GM12873 (cell line): ENCODE measurements around the gene ZNF579.

Source experiments
- TF ChIP-seq, protein P1 (sequence below): IDR thresholded peaks from 2 replicates; pipeline ENCODE4 v1.5.1; 2012; ENCODE audit warnings: low read depth, mild to moderate bottlenecking, moderate library complexity, low read length, control low read depth; ENCODE audit not compliant: insufficient read depth; ENCODE audit errors: missing control alignments

The ZNF579 gene

GRCh38 chr19:55580628-55581144, at the start of gene ZNF579:
Gene ZNF579, minus strand, starts transcription at chr19:55580848. Its CDS starts 1,209 bp downstream, at chr19:55579639.
- TF ChIP-seq, protein P1, sequence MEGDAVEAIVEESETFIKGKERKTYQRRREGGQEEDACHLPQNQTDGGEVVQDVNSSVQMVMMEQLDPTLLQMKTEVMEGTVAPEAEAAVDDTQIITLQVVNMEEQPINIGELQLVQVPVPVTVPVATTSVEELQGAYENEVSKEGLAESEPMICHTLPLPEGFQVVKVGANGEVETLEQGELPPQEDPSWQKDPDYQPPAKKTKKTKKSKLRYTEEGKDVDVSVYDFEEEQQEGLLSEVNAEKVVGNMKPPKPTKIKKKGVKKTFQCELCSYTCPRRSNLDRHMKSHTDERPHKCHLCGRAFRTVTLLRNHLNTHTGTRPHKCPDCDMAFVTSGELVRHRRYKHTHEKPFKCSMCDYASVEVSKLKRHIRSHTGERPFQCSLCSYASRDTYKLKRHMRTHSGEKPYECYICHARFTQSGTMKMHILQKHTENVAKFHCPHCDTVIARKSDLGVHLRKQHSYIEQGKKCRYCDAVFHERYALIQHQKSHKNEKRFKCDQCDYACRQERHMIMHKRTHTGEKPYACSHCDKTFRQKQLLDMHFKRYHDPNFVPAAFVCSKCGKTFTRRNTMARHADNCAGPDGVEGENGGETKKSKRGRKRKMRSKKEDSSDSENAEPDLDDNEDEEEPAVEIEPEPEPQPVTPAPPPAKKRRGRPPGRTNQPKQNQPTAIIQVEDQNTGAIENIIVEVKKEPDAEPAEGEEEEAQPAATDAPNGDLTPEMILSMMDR: no peak

DNA sequence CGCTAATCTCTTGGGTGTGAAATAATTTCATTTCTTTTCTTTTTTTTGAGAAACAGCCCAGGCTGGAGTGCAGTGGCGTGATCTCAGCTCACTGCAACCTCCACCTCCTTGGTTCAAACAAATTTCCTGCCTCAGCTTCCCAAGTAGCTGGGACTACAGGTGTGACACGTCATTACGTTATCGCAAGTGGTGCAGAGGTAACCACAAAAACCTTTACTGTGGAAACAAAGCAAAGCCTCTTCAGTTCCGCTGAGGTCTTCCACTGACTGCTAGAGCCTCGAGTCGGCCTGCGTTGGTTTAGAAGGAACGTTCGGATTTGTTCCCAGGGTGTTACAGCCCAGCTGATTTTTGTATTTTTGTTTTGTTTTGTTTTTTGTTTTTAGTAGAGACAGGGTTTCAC, 45.7 kb upstream of the ZNF579 start:
- TF ChIP-seq, protein P1: no peak

DNA sequence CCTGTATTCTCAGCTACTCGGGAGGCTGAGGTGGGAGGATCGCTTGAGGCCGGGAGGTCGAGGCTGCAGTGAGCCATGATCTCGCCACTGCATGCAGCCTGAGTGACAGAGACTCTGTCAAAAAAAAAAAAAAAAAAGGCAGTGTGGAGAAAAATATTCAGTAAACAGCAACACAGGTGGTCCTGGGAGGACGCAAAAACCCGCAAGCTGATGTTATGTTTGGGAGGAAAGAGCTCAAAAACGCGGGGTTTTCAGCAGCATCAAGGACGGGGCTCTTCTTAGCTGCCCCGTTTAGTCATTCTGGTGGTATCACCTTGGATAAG, 44.3 kb upstream of the ZNF579 start:
- TF ChIP-seq, protein P1: no peak

- TF ChIP-seq, protein P1: no peak
These were observed 43.7 kb upstream of the ZNF579 start, which contains the start of gene ZNF784 for GRCh38 chr19:55624109-55625003. Gene ZNF784, minus strand, starts transcription at chr19:55624566. Its CDS starts 5 bp downstream, at chr19:55624561.

DNA sequence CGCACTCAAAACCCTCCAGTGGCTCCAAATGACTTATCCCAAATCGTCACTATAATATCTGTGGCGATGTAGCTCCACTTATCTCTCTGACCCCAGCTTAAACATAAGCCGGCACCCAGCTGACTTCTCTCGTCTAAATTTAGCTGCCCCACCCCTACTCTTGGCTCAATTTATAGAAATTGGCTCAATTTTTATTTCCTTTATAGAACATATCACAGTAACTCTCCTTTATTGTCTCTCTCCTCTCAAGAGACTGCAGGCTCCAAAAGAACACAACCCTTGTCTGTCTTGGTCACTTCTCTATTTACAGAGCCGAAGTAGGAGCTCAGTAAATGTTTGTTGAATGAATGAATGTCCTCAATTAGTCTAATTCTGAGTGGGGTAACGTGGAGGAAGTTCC, 42.9 kb upstream of the ZNF579 start:
- TF ChIP-seq, protein P1: no peak

DNA sequence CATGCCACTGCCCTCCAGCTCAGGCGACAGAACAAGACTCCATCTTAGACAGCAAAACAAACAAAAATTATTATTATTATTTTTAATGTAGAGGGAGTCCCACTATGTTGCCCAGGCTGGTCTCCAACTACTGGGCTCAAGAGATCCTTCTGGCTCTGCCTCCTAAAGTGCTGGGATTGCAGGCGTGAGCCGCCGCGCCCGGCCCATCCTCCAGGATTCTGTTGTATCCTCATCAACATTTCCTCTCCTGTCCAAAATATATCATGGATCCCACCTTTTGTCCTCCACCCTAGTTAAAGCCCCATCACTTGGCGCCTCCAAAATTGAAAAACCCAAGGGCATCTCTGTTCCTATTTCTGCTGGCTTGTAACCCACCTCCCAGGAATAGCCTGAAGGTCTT, 42.5 kb upstream of the ZNF579 start:
- TF ChIP-seq, protein P1: no peak

DNA sequence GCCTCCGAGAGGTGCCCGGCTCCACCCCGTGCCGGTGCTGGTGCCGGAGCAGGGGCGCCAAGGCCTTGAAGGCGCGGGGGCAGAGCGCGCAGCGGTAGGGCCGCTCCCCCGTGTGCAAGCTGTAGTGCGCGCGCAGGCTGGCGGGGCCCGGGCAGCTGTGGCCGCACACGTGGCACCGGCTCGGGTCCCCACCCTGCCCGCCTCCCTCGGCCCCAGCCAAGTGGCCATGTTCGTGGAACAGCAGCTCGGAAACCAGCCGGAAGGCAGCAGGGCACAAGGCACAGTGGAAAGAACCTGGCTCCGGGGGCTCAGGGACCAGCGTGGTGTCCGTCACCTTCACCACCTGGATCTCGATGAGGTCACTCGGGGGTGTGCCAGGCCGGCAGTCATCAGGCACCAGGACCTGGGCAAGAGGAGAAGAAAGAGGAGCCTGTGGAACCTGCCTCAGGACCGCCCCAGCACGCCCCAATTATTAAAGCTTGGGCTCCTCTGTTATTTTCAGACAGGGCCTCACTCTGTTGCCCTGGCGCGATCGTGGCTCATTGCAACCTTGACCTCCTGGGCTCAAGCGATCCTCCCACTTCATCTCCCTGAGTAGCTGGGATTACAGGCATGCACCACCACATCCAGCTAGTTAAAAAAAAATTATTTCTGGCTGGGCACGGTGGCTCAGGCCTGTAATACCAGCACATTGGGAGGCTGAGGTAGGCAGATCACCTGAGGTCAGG, 41.8 kb upstream of the ZNF579 start:
- TF ChIP-seq, protein P1: no peak
